Stimulated activated CD8-positive, alpha-beta memory T cell treated with anti-CD3 and anti-CD28 coated beads, Interleukin-4, amount 100 ng/mL, for 1 hour (primary cell): ENCODE results near the gene QRICH1.
"Not testable (repeated sequence)": the region's sequence is repeated elsewhere in the genome, so short reads cannot be mapped to it uniquely, and the experiment has no call there.

Experiments
- DNase-seq, 2 donors: peaks; one replicate each; pipeline ENCODE4 v3.0.0-alpha.2; 2020; ENCODE audit warnings: low read depth in 2 of 2, low spot score in 1 of 2

QRICH1 gene

GRCh38 chr3:49017971-49018706 is 75.7 kb downstream of the QRICH1 start, which contains the start of gene DALRD3:
DALRD3 (minus strand) TSS chr3:49018580; CDS start chr3:49018564, 16 bp downstream.
- no peak for DNase-seq

- no peak for DNase-seq
Measured at GRCh38 chr3:49017229-49017970, 76.5 kb downstream of the QRICH1 start.

- no peak for DNase-seq
Measured at GRCh38 chr3:49016414-49017228, 77.2 kb downstream of the QRICH1 start.

- no peak for DNase-seq
Measured at GRCh38 chr3:49015765-49016164, 78.1 kb downstream of the QRICH1 start.

- DNase-seq, result no peak
Measured at GRCh38 chr3:49015072-49015471, 78.8 kb downstream of the QRICH1 start.

- DNase-seq, result no peak
Measured at GRCh38 chr3:49013738-49014660, 79.9 kb downstream of the QRICH1 start.

- DNase-seq, result no peak
Measured at GRCh38 chr3:49013113-49013737, 80.6 kb downstream of the QRICH1 start.

GRCh38 chr3:49012441-49013017 is 81.3 kb downstream of the QRICH1 start:
- no peak for DNase-seq

GRCh38 chr3:49009396-49009795 is 84.5 kb downstream of the QRICH1 start:
- no peak for DNase-seq

GRCh38 chr3:49008627-49009026 is 85.2 kb downstream of the QRICH1 start:
- not testable (repeated sequence) for DNase-seq

GRCh38 chr3:49007771-49008528 is 85.9 kb downstream of the QRICH1 start:
- DNase-seq, result peak; percentile 63 to 70

GRCh38 chr3:49007068-49007770 is 86.7 kb downstream of the QRICH1 start, which contains the start of gene WDR6:
WDR6 (plus strand) TSS chr3:49007391; CDS start chr3:49007432, 41 bp downstream.
- peak; percentile 90 to 93 for DNase-seq

GRCh38 chr3:49006408-49007067 is 87.3 kb downstream of the QRICH1 start:
- DNase-seq, result no peak

- no peak for DNase-seq
Measured at GRCh38 chr3:49005998-49006397, 87.9 kb downstream of the QRICH1 start.

- no peak for DNase-seq
Measured at GRCh38 chr3:49005303-49005680, 88.6 kb downstream of the QRICH1 start.

- no peak for DNase-seq
Measured at GRCh38 chr3:49004352-49005302, 89.2 kb downstream of the QRICH1 start.

- no peak for DNase-seq
Measured at GRCh38 chr3:49001155-49001554, 92.7 kb downstream of the QRICH1 start.
